K562 (cell line): ENCODE results near the gene MRPL4. TPM values are rescaled to one million over a fixed set of nuclear protein-coding genes. Genes with fewer than 3 reads are reported as not detected.

Experiments used
- ATAC-seq: fragments of 200-7000 bp; cut with Tn5 transposase; 3 replicates; pipeline ENCODE4 v1.9.1; 2020; ENCODE audit warnings: moderate library complexity
- BruUV-seq: library from RNA; stranded (reverse); fragments of 400-500 nt; replicated peaks from 2 replicates; lab custom pipeline; 2021; lab: Mats Ljungman, UMichigan
- CTCF ChIA-PET: fragments of 300-600 bp; formaldehyde crosslinking; extraction: SDS; loops from one replicate; lab custom pipeline; 2021; ENCODE audit warnings: low intra/inter-chr PET ratio; lab: Yijun Ruan, JAX
- POLR2A ChIA-PET: fragments of 300-600, 350-650 bp; sonication (Branson Sonifier 250); formaldehyde crosslinking; extraction: SDS; loops from one replicate; lab custom pipeline; 2021; ENCODE audit warnings: antibody characterized with exemption, inconsistent platforms; lab: Yijun Ruan, JAX
- DNase-seq, 4 experiments: peaks; one replicate each; pipeline versions ENCODE4 v3.0.0 to v3.0.0-alpha.2; 2011 to 2018; ENCODE audit warnings: low spot score in 3 of 4, mixed read lengths in 3 of 4; ENCODE audit errors: extremely low read depth in 1 of 4
- FAIRE-seq: peaks from 2 replicates; lab custom pipeline; 2011; peaks lifted over from hg19 to GRCh38; lab: Jason Lieb, UNC
- H2AFZ ChIP-seq: 2 replicates; pipeline ENCODE4 v1.6.0; 2011; ENCODE audit warnings: low read depth, low read length, control low read depth, inconsistent platforms
- H3K27ac ChIP-seq: fragments of 200-600 bp; 3 replicates; pipeline ENCODE4 v1.8.0; 2011; ENCODE audit warnings: low read depth, mild to moderate bottlenecking, control low read depth, inconsistent platforms, low read length, moderate library complexity, mixed read lengths; ENCODE audit errors: extremely low read depth
- H3K27me3 ChIP-seq, 2 experiments: fragments of 300-600 bp in 1 of 2; 2 replicates in 1 of 2; 3 replicates in 1 of 2; pipeline versions ENCODE4 v1.6.0 to v1.8.0; 2011; ENCODE audit warnings: inconsistent platforms in 2 of 2, low read length in 2 of 2, mild to moderate bottlenecking in 1 of 2, mixed read lengths in 1 of 2, moderate library complexity in 1 of 2; ENCODE audit not compliant: control insufficient read depth in 2 of 2, insufficient read depth in 2 of 2
- H3K36me3 ChIP-seq: fragments of 300-600 bp; 3 replicates; pipeline ENCODE4 v1.8.0; 2011; ENCODE audit warnings: mild to moderate bottlenecking, low read length, inconsistent platforms; ENCODE audit not compliant: control insufficient read depth, insufficient read depth
- H3K4me1 ChIP-seq, 2 experiments: fragments of 200-600 bp in 1 of 2; replicated peaks in 1 of 2; 2 replicates in 1 of 2; 3 replicates in 1 of 2; pipeline versions ENCODE4 v1.5.1 to v1.8.0; 2011; ENCODE audit warnings: inconsistent platforms in 2 of 2, low read length in 2 of 2, mild to moderate bottlenecking in 1 of 2, mixed read lengths in 1 of 2, moderate library complexity in 1 of 2; ENCODE audit not compliant: control insufficient read depth in 2 of 2, insufficient read depth in 2 of 2
- H3K4me2 ChIP-seq: 2 replicates; pipeline ENCODE4 v1.6.1; 2011; ENCODE audit warnings: low read length, control low read depth, inconsistent platforms, mixed read lengths; ENCODE audit not compliant: insufficient read depth
- H3K4me3 ChIP-seq: fragments of 200-600 bp; sonication (generic), shearing (Covaris generic); 2 replicates; pipeline ENCODE4 v1.5.1; 2016; ENCODE audit warnings: control low read depth, inconsistent platforms
- H3K79me2 ChIP-seq: fragments of 200-600 bp; 3 replicates; pipeline ENCODE4 v1.8.0; 2011; ENCODE audit warnings: low read length, inconsistent platforms; ENCODE audit not compliant: control insufficient read depth, insufficient read depth
- H3K9ac ChIP-seq, 2 experiments: 2 replicates each; pipeline versions ENCODE4 v1.6.0 to v1.6.1; 2011; ENCODE audit warnings: low read depth in 2 of 2, low read length in 2 of 2, control low read depth in 1 of 2, inconsistent platforms in 1 of 2, mild to moderate bottlenecking in 1 of 2, mixed read lengths in 1 of 2; ENCODE audit not compliant: insufficient read depth in 1 of 2
- H3K9me1 ChIP-seq: one replicate; pipeline ENCODE4 v1.6.0; 2011; ENCODE audit warnings: inconsistent platforms, mild to moderate bottlenecking, low read length, moderate library complexity; ENCODE audit not compliant: control insufficient read depth, insufficient read depth
- H3K9me3 ChIP-seq: replicated peaks from 2 replicates; pipeline ENCODE4 v1.5.1; 2011; ENCODE audit warnings: low read depth, low read length, inconsistent platforms; ENCODE audit not compliant: control insufficient read depth, insufficient read depth
- H4K20me1 ChIP-seq: replicated peaks from 2 replicates; pipeline ENCODE4 v1.6.1; 2011; ENCODE audit warnings: low read length, inconsistent platforms, mixed read lengths; ENCODE audit not compliant: control insufficient read depth, insufficient read depth
- CBFB ChIP-seq: sonication (generic); formaldehyde crosslinking; IDR thresholded peaks from 2 replicates; pipeline ENCODE4 v1.4.0; 2020; ENCODE audit warnings: mild to moderate bottlenecking, missing genetic modification reagents
- FOXA3 ChIP-seq, 2 experiments: fragments of 450-650 bp in 1 of 2; sonication (generic) in 1 of 2; formaldehyde crosslinking; IDR thresholded peaks in 1 of 2; conservative IDR thresholded peaks in 1 of 2; 2 replicates each; pipeline versions ENCODE4 v1.4.0 to v1.8.0; 2020 to 2022; ENCODE audit warnings: mild to moderate bottlenecking in 2 of 2, missing genetic modification reagents in 1 of 2
- FOXK1 ChIP-seq: sonication (generic); formaldehyde crosslinking; IDR thresholded peaks from 2 replicates; pipeline ENCODE4 v1.8.0; 2022; ENCODE audit warnings: missing genetic modification reagents, mild to moderate bottlenecking, borderline replicate concordance
- NR1H2 ChIP-seq: sonication (generic); formaldehyde crosslinking; IDR thresholded peaks from 2 replicates; pipeline ENCODE4 v1.4.0; 2020; ENCODE audit warnings: mild to moderate bottlenecking, missing genetic modification reagents
- RBM14 ChIP-seq: fragments of 200-400 bp; formaldehyde crosslinking; IDR thresholded peaks from 2 replicates; pipeline ENCODE4 v1.6.1; 2018; ENCODE audit warnings: low read depth, mild to moderate bottlenecking, low read length, moderate library complexity, borderline replicate concordance; ENCODE audit not compliant: insufficient read depth
- SAFB ChIP-seq: fragments of 200-400 bp; formaldehyde crosslinking; IDR thresholded peaks from 2 replicates; pipeline ENCODE4 v1.6.1; 2017; ENCODE audit warnings: low read depth, low read length, borderline replicate concordance
- TBP ChIP-seq: optimal IDR thresholded peaks from 2 replicates; pipeline ENCODE3; 2011; ENCODE audit warnings: low read depth, low read length, improper control_type of control experiment
- ZNF232 ChIP-seq: sonication (generic); formaldehyde crosslinking; IDR thresholded peaks from 2 replicates; pipeline ENCODE4 v1.8.0; 2022; ENCODE audit warnings: mild to moderate bottlenecking, missing genetic modification reagents
- ZNF3 ChIP-seq: fragments of 250-450 bp; sonication (Bioruptor Pico); IDR thresholded peaks from 2 replicates; pipeline ENCODE4 v1.5.0; 2021; ENCODE audit warnings: mild to moderate bottlenecking, moderate library complexity
- WGBS: fragments of 100-300 bp; shearing (Covaris generic); methylation state at CpG from one replicate; pipeline ENCODE4 v1.1.6; 2016; ENCODE audit warnings: low coverage, mixed read lengths; ENCODE audit not compliant: insufficient coverage; ENCODE audit errors: missing lambda C conversion rate; 5-methylcytosine and 5-hydroxymethylcytosine counted together
- in situ Hi-C: fragments of 300-500 bp; cut with MboI; formaldehyde crosslinking; loops from 4 replicates; pipeline ENCODE4 v1.15.0; 2018; ENCODE audit warnings: inconsistent platforms, mixed read lengths
- intact Hi-C: fragments of 100-400 bp; cut with micrococcal nuclease; formaldehyde crosslinking; loops from 2 replicates; pipeline ENCODE4 v1.14.2; 2022
- polyA plus RNA-seq, 8 experiments: library from polyadenylated mRNA; depleted of rRNA in 4 of 8; stranded (reverse) in 5 of 8; unstranded in 3 of 8; fragments of >200 nt; fragmentation: Nextera tagmentation in 2 of 8; fragmentation: Illumina TruSeq in 1 of 8; extraction: Ambion mirVana in 2 of 8; extraction: Trizol in 1 of 8; gene quantifications; 2 replicates each; pipeline versions ENCODE4 v1.2.1 to v1.2.3, GENCODE V29; 2011 to 2014; ENCODE audit warnings: inconsistent platforms in 1 of 8, missing spikeins in 1 of 8
- total RNA-seq, 7 experiments: library from RNA; depleted of rRNA in 6 of 7; stranded (reverse); fragments of >200 nt in 6 of 7; fragmentation: Illumina TruSeq in 2 of 7; extraction: Trizol in 2 of 7; gene quantifications; 2 replicates each; pipeline versions ENCODE4 v1.2.1 to v1.2.3, GENCODE V29; 2011 to 2021; ENCODE audit warnings: low replicate concordance in 1 of 7
- TF ChIP-seq, protein P1 (sequence below): fragments of 250-450 bp; sonication (Bioruptor Pico); IDR thresholded peaks from 2 replicates; pipeline ENCODE4 v1.8.0; 2022; ENCODE audit warnings: inconsistent platforms
- TF ChIP-seq, protein P2 (sequence below): fragments of 250-450 bp; sonication (Bioruptor Pico); IDR thresholded peaks from 2 replicates; pipeline ENCODE4 v1.4.0; 2020

MRPL4 gene
- total and polyA plus RNA-seq, 9 of the 15 experiments (the other 6 are each of a cell fraction or from before 2014, with no cell fraction given), result 1.4 to 239 (median 64.9) TPM

DNA sequence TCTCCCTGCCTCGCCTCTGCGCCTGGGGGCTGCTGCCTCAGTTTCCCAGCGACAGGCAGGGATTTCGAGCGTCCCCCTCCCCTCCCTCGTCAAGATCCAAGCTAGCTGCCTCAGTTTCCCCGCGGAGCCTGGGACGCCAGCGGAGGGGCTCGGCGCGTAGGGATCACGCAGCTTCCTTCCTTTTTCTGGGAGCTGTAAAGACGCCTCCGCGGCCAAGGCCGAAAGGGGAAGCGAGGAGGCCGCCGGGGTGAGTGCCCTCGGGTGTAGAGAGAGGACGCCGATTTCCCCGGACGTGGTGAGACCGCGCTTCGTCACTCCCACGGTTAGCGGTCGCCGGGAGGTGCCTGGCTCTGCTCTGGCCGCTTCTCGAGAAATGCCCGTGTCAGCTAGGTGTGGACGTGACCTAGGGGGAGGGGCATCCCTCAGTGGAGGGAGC is 18.2 kb downstream of the MRPL4 start:
- POLR2A ChIA-PET, result interaction anchor here (0.6 to 3.7 kb wide), 16 partner anchors 10 to 386 kb away, joined by 3 to 74 read pairs (median 4); partner anchors contain the start of genes FDX2, ICAM4, ICAM5 and PPAN
- no TSS peak for BruUV-seq
- peak overlapping the region; percentile 91 for H2AFZ ChIP-seq
- no peaks in the 10 kb centered on the region for H4K20me1 ChIP-seq
- no peak for FAIRE-seq
- H3K4me3 ChIP-seq, result peak overlapping the region; percentile 48
- CTCF ChIA-PET, result interaction anchor here (3.9 kb wide), 1 partner anchor 119 kb away, joined by 77 read pairs; no protein-coding TSS in a partner anchor
- DNase-seq, result peak; percentile 48 to 76 (median 70)
- peak; percentile 65 for ATAC-seq
- no peaks in the 10 kb centered on the region for H3K9me1 ChIP-seq
- intact Hi-C loops (loop anchor here (1.0 to 2.0 kb wide), 2 partner anchors 19 to 111 kb away; partner anchors contain the start of genes ICAM5 and TYK2), in situ Hi-C loops (loop anchor here (5.0 kb wide), 1 partner anchor 117 kb away; no protein-coding TSS in a partner anchor)
- peaks cover 22% of the 10 kb centered on the region; the same call in 2 of the 3 replicates for H3K36me3 ChIP-seq
- WGBS, result 8% methylated on average over 24 of the region's 37 CpGs
- H3K9me3 ChIP-seq, result no peaks in the 10 kb centered on the region
- H3K9ac ChIP-seq, result peak overlapping the region; percentile 73 to 93
- H3K27ac ChIP-seq, result peak overlapping the region; percentile 81
- H3K79me2 ChIP-seq, result peaks cover 30% of the 10 kb centered on the region
- peaks cover 16 to 33% of the 10 kb centered on the region in 2 experiments; a peak in 4 of 5 replicates for H3K4me1 ChIP-seq
- H3K4me2 ChIP-seq, result peak overlapping the region; percentile 76
- no peaks in the 10 kb centered on the region for H3K27me3 ChIP-seq
- peak; percentile 78; the same call in 1 of the 2 replicates for TF ChIP-seq RBM14
- peak; percentile 77; the same call in 1 of the 2 replicates for TF ChIP-seq NR1H2
- TF ChIP-seq ZNF3 (CRISPR knock-in tag), result no peak
- TF ChIP-seq SAFB, result peak; percentile 82; the same call in 1 of the 2 replicates
- 0 out of 2 replicates have a peak, but pooled peaks have one; percentile 35 for TF ChIP-seq ZNF232 (CRISPR knock-in tag)
- no peak for TF ChIP-seq FOXA3 (CRISPR knock-in tag; conservative IDR thresholded peaks at IDR 0.05 in 1 of 2, IDR thresholded peaks at IDR 0.05 in 1 of 2)
- TF ChIP-seq CBFB (CRISPR knock-in tag), result peak; percentile 31; the same call in 1 of the 2 replicates
- TF ChIP-seq, protein P1, sequence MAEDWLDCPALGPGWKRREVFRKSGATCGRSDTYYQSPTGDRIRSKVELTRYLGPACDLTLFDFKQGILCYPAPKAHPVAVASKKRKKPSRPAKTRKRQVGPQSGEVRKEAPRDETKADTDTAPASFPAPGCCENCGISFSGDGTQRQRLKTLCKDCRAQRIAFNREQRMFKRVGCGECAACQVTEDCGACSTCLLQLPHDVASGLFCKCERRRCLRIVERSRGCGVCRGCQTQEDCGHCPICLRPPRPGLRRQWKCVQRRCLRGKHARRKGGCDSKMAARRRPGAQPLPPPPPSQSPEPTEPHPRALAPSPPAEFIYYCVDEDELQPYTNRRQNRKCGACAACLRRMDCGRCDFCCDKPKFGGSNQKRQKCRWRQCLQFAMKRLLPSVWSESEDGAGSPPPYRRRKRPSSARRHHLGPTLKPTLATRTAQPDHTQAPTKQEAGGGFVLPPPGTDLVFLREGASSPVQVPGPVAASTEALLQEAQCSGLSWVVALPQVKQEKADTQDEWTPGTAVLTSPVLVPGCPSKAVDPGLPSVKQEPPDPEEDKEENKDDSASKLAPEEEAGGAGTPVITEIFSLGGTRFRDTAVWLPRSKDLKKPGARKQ (CRISPR knock-in tag), result no peak; the same call in 1 of the 2 replicates
- peak; percentile 67; the same call in 1 of the 2 replicates for TF ChIP-seq FOXK1
- TF ChIP-seq TBP, result peak; percentile 14
- TF ChIP-seq, protein P2, sequence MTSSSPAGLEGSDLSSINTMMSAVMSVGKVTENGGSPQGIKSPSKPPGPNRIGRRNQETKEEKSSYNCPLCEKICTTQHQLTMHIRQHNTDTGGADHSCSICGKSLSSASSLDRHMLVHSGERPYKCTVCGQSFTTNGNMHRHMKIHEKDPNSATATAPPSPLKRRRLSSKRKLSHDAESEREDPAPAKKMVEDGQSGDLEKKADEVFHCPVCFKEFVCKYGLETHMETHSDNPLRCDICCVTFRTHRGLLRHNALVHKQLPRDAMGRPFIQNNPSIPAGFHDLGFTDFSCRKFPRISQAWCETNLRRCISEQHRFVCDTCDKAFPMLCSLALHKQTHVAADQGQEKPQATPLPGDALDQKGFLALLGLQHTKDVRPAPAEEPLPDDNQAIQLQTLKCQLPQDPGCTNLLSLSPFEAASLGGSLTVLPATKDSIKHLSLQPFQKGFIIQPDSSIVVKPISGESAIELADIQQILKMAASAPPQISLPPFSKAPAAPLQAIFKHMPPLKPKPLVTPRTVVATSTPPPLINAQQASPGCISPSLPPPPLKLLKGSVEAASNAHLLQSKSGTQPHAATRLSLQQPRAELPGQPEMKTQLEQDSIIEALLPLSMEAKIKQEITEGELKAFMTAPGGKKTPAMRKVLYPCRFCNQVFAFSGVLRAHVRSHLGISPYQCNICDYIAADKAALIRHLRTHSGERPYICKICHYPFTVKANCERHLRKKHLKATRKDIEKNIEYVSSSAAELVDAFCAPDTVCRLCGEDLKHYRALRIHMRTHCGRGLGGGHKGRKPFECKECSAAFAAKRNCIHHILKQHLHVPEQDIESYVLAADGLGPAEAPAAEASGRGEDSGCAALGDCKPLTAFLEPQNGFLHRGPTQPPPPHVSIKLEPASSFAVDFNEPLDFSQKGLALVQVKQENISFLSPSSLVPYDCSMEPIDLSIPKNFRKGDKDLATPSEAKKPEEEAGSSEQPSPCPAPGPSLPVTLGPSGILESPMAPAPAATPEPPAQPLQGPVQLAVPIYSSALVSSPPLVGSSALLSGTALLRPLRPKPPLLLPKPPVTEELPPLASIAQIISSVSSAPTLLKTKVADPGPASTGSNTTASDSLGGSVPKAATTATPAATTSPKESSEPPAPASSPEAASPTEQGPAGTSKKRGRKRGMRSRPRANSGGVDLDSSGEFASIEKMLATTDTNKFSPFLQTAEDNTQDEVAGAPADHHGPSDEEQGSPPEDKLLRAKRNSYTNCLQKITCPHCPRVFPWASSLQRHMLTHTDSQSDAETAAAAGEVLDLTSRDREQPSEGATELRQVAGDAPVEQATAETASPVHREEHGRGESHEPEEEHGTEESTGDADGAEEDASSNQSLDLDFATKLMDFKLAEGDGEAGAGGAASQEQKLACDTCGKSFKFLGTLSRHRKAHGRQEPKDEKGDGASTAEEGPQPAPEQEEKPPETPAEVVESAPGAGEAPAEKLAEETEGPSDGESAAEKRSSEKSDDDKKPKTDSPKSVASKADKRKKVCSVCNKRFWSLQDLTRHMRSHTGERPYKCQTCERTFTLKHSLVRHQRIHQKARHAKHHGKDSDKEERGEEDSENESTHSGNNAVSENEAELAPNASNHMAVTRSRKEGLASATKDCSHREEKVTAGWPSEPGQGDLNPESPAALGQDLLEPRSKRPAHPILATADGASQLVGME (CRISPR knock-in tag), result 0 out of 2 replicates have a peak, but pooled peaks have one; percentile 19
